Fibroblast of pulmonary artery (primary cell): Measurements from ENCODE around the gene FAIM2.

Experiments
- DNase-seq: peaks from one replicate; pipeline ENCODE4 v3.0.0-alpha.2; 2010; ENCODE audit warnings: low read depth
- H3K4me3 ChIP-seq: replicated peaks from 2 replicates; pipeline ENCODE4 v1.5.1; 2011; ENCODE audit warnings: low read depth, mild to moderate bottlenecking, control low read depth, low read length, moderate library complexity
- TF ChIP-seq, protein P1 (sequence below): IDR thresholded peaks from 2 replicates; pipeline ENCODE4 v1.5.1; 2011; ENCODE audit warnings: mild to moderate bottlenecking, control low read depth, low read length, inconsistent platforms; ENCODE audit errors: missing control alignments

Gene FAIM2

DNA sequence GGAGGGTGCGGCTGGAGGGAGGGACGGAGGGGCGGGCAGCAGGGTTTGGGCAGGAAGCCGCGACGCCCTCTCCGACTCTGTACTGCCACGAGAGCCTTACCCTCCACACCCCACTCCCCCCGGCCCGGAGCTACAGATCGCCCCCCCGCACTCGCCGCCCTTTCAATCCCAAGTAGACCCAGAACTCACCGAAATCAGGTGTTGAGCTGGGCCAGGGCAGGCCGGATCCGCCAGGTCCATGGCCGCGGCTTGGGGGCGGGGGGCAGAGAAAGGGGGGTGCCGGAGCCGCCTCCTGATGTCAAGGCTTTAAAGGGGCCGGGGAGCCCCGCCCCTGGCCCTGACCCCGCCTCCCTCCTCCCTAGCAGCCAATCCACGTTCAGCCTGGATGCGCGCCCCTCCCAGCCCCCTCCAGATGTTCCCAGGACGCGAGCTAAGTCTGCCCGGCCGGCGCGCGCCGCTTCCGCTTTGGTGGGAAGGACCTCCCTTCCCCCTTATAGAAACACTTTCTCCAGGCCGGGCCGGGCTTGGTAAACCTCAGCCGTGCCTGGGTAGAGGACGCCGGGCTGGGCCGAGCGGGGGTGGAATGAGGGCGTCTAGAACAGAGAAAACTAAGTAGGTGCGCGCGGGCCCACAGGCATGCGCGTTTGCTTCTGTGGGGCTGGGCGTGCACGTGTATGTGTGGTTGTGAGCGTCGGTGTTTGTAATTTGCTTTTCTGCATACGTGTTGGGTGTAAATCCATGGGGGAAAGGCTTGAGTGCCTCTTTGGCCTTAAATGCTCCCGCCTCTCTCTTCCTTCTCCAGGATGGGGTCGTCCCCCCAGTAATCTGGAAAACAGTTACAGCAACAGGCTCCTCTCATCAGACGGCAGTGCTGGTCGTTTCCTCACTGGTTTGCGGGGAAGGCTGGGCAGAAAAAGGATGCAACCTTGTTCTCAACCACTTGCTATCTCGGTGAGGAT is 75.3 kb downstream of the FAIM2 start, which contains the start of gene NCKAP5L:
NCKAP5L (minus strand) TSS at position 281 of the 959 bp plus-strand sequence. CDS start 24,369 bp downstream, outside the sequence.
- peak within 1 kb of the TSS; percentile 80 for H3K4me3 ChIP-seq
- peak; percentile 98 for DNase-seq
- TF ChIP-seq, protein P1, sequence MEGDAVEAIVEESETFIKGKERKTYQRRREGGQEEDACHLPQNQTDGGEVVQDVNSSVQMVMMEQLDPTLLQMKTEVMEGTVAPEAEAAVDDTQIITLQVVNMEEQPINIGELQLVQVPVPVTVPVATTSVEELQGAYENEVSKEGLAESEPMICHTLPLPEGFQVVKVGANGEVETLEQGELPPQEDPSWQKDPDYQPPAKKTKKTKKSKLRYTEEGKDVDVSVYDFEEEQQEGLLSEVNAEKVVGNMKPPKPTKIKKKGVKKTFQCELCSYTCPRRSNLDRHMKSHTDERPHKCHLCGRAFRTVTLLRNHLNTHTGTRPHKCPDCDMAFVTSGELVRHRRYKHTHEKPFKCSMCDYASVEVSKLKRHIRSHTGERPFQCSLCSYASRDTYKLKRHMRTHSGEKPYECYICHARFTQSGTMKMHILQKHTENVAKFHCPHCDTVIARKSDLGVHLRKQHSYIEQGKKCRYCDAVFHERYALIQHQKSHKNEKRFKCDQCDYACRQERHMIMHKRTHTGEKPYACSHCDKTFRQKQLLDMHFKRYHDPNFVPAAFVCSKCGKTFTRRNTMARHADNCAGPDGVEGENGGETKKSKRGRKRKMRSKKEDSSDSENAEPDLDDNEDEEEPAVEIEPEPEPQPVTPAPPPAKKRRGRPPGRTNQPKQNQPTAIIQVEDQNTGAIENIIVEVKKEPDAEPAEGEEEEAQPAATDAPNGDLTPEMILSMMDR: no peak

DNA sequence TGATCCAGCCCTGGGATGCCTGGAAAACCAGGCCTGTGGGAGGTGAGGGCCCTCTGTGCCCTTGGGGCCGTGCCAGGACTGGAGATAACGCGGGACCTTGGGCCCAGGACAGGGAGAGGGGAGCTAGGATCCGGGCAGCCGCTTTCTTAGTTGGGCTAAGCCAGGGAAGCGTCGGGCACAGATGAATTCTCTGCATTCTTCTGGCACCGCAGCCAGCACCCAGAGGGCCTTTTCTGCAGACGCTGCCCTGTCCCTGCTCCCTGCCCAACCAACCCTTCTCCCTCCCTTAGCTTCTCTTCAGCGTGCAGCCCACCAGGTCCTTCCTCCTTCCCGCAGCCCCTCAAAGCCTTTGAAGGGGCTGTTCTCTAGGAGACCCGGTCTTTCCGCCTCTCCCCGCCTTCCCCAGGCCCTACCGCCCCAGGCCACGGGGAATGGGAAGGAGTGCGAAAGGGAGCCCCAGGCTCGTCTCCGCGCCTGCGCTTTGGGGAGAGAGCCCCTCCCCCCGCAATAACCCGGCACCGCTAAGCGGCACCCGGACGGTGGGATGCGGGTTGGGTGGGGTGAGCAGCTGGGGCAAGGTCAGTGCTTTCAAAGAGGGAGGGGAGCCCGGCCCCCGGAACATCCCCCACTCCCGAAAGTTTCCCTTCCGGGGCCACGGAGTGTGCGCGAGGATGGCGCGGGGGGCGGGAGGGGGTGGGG is 76.2 kb downstream of the FAIM2 start:
- DNase-seq: peak; percentile 66
- TF ChIP-seq, protein P1: no peak
- peak overlapping the region; percentile 80 for H3K4me3 ChIP-seq

DNA sequence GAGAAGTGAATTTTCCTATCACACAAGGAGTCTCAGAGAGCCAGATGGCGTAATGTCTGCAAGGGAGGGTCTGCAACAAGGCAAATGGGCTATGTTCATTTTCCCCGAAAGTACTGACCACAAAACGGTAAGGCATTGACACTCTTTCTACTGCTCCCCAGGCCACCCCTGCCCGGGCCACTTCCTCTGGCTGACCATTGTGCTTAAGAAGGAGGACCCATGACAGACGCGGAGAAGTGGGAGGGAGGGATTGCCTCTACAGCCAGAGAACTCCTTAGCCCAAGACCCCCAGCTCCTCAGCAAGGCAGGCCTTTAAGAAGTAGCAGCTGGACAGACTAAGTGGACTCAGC is 76.7 kb downstream of the FAIM2 start:
- TF ChIP-seq, protein P1: no peak
- DNase-seq: no peak
- H3K4me3 ChIP-seq: peak overlapping the region; percentile 80

DNA sequence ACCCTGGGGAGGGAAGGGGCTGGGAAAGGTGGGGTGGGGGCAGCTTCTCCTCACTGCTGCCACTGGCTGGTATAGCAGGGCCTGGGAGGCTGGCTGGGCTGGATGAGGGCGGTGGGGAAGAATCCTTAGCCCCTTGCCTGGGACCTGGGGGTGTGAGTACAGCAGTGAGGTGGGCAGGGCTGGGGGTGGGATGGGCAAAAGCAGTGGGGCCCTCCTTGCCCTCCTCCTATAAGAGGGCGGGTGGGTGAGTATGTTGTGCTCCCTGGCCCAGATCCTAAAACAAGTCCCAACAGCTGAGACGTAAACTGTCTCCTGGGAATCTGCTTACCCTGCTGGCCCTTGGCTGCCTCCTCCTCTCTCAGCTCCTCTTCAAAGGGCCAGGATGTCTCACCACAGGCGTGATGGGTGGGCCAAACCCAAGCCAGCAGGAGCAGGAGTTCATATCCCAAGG is 77.7 kb downstream of the FAIM2 start:
- H3K4me3 ChIP-seq: peak overlapping the region; percentile 80
- TF ChIP-seq, protein P1: no peak
- DNase-seq: no peak

DNA sequence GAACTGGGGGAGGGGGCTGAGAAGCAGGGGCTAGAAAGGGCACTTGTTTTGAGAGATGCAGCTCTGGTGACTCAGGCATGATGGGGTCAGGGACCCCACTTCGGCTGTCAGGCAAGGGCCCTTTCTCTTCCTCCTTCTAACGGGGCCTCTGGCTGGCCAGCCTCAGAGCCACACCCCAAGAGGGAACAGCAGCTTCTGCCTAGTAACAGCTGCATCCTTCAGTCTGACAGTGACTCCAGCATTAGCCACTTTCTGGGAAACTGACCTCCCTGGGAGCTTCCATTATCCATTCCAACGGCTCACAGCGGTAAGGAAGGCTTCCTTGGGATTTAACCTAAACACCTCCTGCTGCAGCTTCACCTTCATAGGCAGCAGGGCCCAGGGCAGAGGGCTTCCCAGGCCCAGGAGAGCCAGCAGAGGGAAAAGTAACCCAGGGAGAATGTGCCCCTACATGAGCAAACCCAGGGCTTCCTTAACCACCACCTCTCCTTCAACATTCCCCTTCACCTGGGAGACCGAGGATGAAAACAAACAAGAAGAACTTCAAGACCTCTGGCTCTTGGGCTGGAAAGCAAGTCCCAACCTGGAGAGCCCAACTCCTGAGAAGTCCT is 78.2 kb downstream of the FAIM2 start:
- no peak overlapping the region for H3K4me3 ChIP-seq

DNA sequence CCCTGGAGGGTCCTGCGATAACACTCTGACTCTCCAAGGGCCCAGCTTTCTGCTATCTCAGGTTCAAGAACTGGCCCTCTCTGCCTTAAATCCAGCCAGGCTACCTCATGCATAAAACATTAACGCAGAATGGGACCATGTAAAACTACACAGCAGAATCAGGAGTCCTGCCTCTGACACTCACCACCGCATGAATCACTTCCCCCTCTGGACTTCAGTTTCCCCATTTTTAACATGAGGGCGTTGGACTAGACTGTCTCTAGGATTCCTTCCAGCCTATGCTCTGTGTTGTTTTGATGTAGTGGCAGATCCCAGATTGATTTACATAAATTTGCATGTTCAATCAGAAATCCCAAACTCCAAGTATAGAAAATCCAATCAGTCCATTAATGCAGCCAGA is 78.8 kb downstream of the FAIM2 start:
- DNase-seq: peak; percentile 65
- H3K4me3 ChIP-seq: no peak overlapping the region
- TF ChIP-seq, protein P1: no peak

More for the DNA sequence above, 78.2 kb downstream of the FAIM2 start:
- TF ChIP-seq, protein P1: no peak
- DNase-seq: peak; percentile 42
